Left renal pelvis (tissue), 4 donors: ENCODE measurements around the gene EEPD1. TPM values are rescaled to one million over a fixed set of nuclear protein-coding genes. Genes with fewer than 3 reads are reported as not detected.
A peak's percentile ranks its signal among the peaks of the same experiment; 100 is the strongest.

Experiments
- DNase-seq, 4 donors: peaks; one replicate each; pipeline ENCODE4 v3.0.0-alpha.2; 2013; ENCODE audit warnings: low read depth in 4 of 4, low spot score in 3 of 4
- polyA plus RNA-seq, 4 donors: library from polyadenylated mRNA; unstranded; fragments of 120-200 nt; gene quantifications; one replicate each; pipeline ENCODE4 v1.2.1, GENCODE V29; 2013; ENCODE audit not compliant: insufficient read length in 4 of 4

EEPD1 gene
- polyA plus RNA-seq, 4 donors, result 5.2 to 6.8 (median 6.0) TPM

DNA sequence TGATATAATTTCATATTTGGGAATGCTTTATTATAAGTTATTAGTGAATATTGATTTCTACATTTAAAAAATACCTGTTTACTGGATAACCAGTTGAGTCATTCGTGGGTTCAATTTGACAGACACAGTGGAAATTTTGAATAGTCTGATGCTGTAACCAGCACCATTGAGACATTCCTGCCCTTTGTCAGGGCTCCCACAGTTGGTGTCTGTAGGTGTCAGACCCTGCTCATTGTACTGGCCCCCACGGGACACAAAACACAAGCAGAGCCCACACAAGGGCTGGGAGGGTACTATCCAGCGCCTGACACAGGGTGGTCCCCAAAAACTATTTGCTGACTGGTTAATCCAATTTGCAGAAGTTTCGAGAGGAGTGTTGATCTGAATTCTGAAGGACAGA lies 35.9 kb downstream of the EEPD1 start:
- DNase-seq, result no peak

DNA sequence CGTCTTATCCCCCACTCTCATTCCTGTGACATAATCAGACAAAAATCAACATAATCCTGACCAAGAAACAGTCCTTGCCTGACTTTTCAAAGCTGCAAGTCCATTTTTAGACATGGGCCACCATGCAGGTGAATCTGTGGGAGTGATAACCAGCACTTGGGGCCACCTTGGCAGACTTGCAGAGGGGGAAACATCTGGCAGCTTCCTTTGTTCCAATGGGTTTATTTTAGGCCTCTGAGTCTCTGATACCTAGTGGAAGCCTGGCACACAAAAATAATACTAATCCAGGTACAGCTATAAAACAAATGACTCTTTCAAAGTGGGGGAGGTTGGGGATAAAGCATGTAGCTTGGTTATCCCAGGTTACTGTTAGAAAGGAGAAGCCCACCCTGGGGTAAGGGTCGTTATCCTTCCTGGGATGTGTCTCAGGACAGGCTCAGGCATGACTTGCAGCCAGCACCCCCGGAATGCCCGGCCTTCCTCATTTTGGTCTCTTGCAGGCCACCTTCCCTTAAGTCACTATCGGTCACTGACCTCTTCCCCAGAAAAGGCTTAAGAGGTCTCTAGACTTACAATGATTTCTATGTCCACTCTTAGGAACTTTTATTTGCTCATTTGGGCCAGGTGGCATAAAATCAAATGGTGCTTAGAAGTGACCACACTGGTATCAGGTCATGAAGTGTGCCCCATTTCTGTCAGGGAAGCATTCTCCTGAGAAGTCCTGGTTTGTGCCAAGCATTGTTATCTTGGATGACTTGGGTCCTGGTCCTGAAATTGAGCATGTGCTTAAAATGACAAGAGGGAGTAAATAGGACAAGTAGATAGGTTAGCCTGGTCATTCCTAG lies 37.6 kb downstream of the EEPD1 start:
- DNase-seq, result no peak

GRCh38 chr7:36191292-36191920 lies 38.4 kb downstream of the EEPD1 start:
- no peak for DNase-seq

DNA sequence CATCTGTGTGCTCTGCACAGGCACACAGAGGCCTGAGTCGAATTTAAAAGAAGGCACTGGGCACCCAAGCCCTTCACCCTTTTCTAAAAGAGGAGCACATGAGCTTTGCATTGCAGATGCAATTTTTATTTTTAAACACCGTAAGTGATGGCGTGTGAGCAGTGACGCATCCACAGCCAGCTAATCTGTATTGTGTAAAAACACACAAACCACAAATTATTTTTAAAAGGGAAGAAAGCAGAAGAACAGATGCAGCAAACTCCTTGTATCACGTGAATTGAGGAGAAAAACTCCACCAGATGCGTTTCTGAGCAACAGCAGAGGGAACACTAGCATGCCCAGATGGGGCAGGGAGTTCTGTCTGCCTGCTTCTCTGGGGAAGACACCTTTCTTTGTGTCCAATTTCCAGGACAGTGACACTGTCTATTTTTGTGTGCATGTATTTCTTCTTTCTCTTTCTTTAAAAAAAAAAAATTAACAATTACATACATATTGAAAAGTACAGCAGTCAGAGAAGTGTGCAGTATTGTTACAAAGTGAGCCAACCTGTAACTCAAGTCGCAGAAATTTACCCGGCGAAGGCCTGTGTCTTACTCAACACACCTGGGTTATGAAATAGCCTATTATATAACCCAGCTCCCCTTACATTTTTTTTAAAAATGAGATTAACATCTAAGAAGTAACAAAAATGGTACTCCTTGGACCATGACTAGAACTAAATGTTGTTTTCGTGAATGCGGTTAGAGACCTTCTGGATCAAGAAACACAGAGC lies 39.2 kb downstream of the EEPD1 start:
- no peak for DNase-seq

- DNase-seq, result no peak
Measured at GRCh38 chr7:36192877-36193276, 39.8 kb downstream of the EEPD1 start.

GRCh38 chr7:36198854-36199266 lies 45.8 kb downstream of the EEPD1 start:
- no peak for DNase-seq

DNA sequence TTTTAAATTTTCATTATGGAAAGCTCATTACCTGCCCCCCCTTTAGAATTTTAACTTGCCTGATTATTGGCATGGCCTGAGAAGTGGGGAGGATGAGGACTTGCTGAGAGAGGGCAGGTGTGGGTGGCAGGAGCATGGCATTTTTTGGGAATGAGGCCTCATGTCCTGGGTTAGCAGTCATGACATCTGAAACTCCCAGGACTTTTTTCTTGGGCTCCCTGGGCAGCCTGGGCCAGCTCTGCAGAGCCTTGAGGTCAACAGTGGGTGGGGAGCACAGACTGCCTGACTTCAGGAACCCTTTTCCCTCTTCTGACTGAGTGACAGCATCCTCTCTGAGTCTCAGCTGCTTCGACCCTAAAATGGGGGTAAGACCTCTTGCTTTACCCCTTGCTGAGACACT lies 46.3 kb downstream of the EEPD1 start:
- no peak for DNase-seq

DNA sequence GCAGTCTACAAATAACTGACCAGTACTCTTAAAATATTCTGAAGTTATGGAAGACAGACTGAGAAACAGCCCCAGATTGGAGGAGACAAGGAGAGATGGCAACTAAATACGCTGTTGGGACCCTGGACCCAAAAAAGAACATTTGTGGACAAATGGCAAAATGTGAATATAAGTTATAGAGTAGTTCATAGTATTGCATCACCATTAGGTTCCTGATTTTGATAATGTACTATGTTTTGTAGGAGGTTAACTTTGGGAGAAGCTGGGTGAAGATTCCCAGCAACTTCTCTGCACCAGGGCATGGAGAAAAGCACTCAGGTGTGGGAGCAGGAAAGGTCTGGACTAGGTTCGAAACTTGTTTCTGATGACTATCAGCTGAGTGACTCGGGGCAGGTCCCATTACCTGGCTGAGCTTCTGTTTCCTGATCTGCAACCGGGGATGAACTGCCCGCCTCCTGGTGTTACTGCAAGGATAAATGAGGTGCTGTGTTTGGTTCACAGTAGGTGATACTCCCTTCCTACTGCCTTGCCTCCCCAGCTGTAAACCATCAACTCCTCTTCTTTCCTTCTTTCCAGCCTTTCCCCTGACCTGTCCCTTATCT lies 48.2 kb downstream of the EEPD1 start:
- no peak for DNase-seq

- no peak for DNase-seq
Measured at GRCh38 chr7:36202398-36202797, 49.3 kb downstream of the EEPD1 start.

DNA sequence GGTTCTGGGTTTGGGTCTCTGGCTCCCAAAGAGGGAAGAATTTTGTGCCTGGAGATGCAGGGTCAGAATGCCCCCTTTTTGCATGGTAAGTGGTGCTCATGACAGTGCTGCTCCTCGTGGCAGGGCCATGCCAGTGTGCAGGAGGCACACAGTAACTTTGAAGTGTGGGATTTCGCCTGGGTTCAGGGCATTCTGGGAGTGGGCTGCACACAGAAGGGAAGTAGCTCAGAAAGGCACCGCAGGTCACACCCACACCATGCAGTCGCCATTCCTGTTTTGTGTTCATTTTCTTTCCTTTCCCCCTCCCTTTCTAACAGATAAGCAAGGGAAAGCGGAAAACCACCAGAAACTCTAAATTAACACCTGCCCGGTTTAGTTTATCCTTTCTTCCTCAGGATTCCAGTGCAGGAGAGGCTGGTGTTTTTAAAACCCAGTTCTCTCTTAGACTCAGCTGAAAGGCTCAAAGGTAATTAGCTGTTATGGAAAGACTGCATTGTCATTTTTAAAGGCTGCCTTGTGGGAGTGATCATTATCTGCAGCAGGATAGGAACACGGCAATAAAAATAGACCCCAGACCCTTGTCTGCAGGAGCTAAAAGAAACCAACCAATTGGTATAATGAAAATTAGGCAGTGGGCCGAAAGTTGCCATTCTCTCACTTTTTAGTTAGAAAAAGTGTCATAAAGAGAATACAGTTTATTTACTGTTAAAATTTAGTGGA lies 50.2 kb downstream of the EEPD1 start:
- DNase-seq, result no peak

- DNase-seq, result no peak
Measured at GRCh38 chr7:36204044-36204663, 51.1 kb downstream of the EEPD1 start.

GRCh38 chr7:36204929-36205635 lies 52.0 kb downstream of the EEPD1 start:
- DNase-seq, result no peak

DNA sequence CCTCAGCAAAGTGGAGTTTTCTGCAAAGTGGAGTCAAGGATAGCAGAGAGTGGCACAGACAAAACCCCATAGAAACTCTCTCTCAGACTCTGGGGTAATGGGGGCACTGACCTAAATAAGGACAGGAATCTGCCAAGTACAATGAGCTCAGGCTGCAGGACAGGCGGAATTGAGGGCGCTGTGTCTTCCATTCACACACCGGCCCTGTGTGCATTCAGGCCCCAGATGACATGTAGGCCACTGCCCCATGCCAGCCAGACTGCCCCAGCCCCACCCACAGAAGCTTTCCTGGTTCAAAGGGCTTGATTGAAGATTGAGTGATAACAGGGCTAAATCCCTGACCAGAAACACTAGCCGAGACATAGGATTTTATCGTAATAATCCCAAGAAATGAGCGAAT lies 52.7 kb downstream of the EEPD1 start:
- DNase-seq, result no peak

DNA sequence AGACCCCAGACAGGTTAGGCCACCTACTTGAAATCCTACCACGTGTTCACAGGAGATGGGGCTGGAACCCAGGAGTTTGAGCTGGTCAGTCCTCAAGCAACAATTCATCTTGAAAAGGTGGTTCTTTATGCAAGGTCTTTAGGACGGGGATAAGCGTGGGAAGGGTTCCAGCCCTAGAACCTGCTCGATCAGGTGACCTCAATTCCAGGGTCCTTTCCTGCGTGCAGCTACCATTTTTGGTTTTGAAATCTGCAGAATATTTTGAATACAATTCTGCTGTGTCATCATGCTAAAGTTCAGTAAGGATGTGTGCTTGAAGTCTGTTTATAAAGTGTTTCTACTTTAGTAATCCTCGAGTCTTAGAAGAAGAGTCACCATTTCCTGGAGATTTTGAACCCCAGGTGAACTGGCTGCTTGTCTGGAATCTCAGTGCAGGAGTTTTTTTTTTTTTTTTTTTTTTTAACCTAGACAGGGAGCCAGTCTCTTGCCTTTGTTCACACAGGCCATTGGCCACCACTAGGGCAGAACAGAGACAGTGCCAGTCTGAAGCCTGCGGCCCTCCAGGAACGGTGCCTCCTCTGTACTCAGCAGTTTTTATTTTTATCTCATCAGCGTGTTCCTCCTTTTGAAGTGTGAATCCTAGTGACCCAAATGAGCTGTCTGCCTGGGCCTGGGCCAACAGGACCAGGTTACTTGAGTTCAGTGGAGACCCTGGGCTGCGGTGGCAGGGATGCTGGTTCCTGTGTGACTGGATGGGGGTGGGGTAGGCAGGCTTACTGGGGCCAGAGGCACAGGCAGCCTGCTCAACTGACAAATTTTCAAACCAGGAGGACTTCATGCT lies 54.6 kb downstream of the EEPD1 start:
- DNase-seq, result peak in 1 of 4 donors; percentile 27

- no peak for DNase-seq
Measured at GRCh38 chr7:36208426-36208825, 55.4 kb downstream of the EEPD1 start.

- DNase-seq, result no peak
Measured at GRCh38 chr7:36208997-36209813, 56.2 kb downstream of the EEPD1 start.

GRCh38 chr7:36209814-36210183 lies 56.7 kb downstream of the EEPD1 start:
- DNase-seq, result no peak
